Urothelium cell line (cell line): ENCODE measurements around the gene FASN.

Source experiments
- DNase-seq: peaks from one replicate; pipeline ENCODE4 v3.0.0; 2011; ENCODE audit warnings: low spot score, mixed read lengths
- FAIRE-seq: peaks from 2 replicates; lab custom pipeline; 2011; peaks lifted over from hg19 to GRCh38; lab: Jason Lieb, UNC

Gene FASN

GRCh38 chr17:82078433-82078832, 19.6 kb downstream of the FASN start:
- DNase-seq (no peak), FAIRE-seq (no peak)

- DNase-seq (no peak), FAIRE-seq (no peak)
Observed at GRCh38 chr17:82077617-82078358, 20.2 kb downstream of the FASN start.

- no peak for DNase-seq
- no peak for FAIRE-seq
Observed at GRCh38 chr17:82076785-82077591, 21.0 kb downstream of the FASN start.

GRCh38 chr17:82076018-82076784, 21.8 kb downstream of the FASN start:
- no peak for FAIRE-seq
- no peak for DNase-seq

- no peak for DNase-seq
- FAIRE-seq, result no peak
Observed at GRCh38 chr17:82073446-82073845, 24.6 kb downstream of the FASN start.

GRCh38 chr17:82072827-82073226, 25.2 kb downstream of the FASN start:
- no peak for FAIRE-seq
- no peak for DNase-seq

- FAIRE-seq (no peak), DNase-seq (no peak)
Observed at GRCh38 chr17:82070611-82071010, 27.4 kb downstream of the FASN start.

GRCh38 chr17:82065638-82066303, 32.3 kb downstream of the FASN start, which contains the start of gene DUS1L:
DUS1L (minus strand) TSS chr17:82065804; CDS start chr17:82065059, 745 bp downstream.
- FAIRE-seq (peak; percentile 52), DNase-seq (peak; percentile 92)

- FAIRE-seq (no peak), DNase-seq (no peak)
Observed at GRCh38 chr17:82065193-82065637, 32.8 kb downstream of the FASN start.

GRCh38 chr17:82064433-82065192, 33.4 kb downstream of the FASN start:
- DNase-seq, result peak; percentile 39
- no peak for FAIRE-seq

- DNase-seq, result no peak
- no peak for FAIRE-seq
Observed at GRCh38 chr17:82063424-82064415, 34.3 kb downstream of the FASN start.

GRCh38 chr17:82062984-82063368, 35.1 kb downstream of the FASN start:
- DNase-seq (no peak), FAIRE-seq (no peak)

GRCh38 chr17:82062076-82062983, 35.7 kb downstream of the FASN start:
- no peak for DNase-seq
- no peak for FAIRE-seq

- FAIRE-seq, result peak; percentile 9
- no peak for DNase-seq
Observed at GRCh38 chr17:82061047-82061925, 36.8 kb downstream of the FASN start.

GRCh38 chr17:82060614-82061013, 37.4 kb downstream of the FASN start:
- no peak for DNase-seq
- no peak for FAIRE-seq

GRCh38 chr17:82060001-82060380, 38.0 kb downstream of the FASN start:
- FAIRE-seq (no peak), DNase-seq (no peak)
